Caco-2 (cell line): ENCODE results near the gene RBM18. TPM values are rescaled to one million over a fixed set of nuclear protein-coding genes. Genes with fewer than 3 reads are reported as not detected.

Experiments
- BruUV-seq: library from RNA; stranded (reverse); fragments of 400-500 nt; replicated peaks from 2 replicates; lab custom pipeline; 2021; lab: Mats Ljungman, UMichigan
- CTCF ChIA-PET: fragments of 300-600 bp; sonication (Branson Sonifier 250); formaldehyde crosslinking; loops from one replicate; lab custom pipeline; 2022; ENCODE audit warnings: antibody characterized with exemption; lab: Charles Lee
- POLR2A ChIA-PET: fragments of 300-600 bp; sonication (Branson Sonifier 250); formaldehyde crosslinking; loops from one replicate; lab custom pipeline; 2022; ENCODE audit warnings: antibody characterized with exemption; lab: Charles Lee
- DNase-seq, 2 experiments: peaks; one replicate each; pipeline versions ENCODE4 v3.0.0 to v3.0.0-alpha.2; 2020 to 2022
- H3K27me3 ChIP-seq: replicated peaks from 2 replicates; pipeline ENCODE4 v1.6.0; 2011; ENCODE audit warnings: low read length; ENCODE audit not compliant: control insufficient read depth, insufficient read depth
- H3K36me3 ChIP-seq: 2 replicates; pipeline ENCODE4 v1.5.1; 2011; ENCODE audit warnings: low read length; ENCODE audit not compliant: control insufficient read depth, insufficient read depth
- H3K4me1 ChIP-seq: fragments of 250-450 bp; sonication (Bioruptor Pico); 2 replicates; pipeline ENCODE4 v1.5.1; 2020; ENCODE audit warnings: mild to moderate bottlenecking
- H3K4me3 ChIP-seq: 2 replicates; pipeline ENCODE4 v1.5.1; 2011; ENCODE audit warnings: low read depth, mild to moderate bottlenecking, control low read depth, low read length
- H3K9me3 ChIP-seq: fragments of 250-450 bp; sonication (Bioruptor Pico); 2 replicates; pipeline ENCODE4 v1.5.1; 2020; ENCODE audit warnings: mild to moderate bottlenecking, moderate library complexity
- H3K27ac Mint-ChIP-seq: one replicate; pipeline ENCODE4 v1.8.0; 2022; ENCODE audit warnings: mixed read lengths; ENCODE audit not compliant: unreplicated experiment
- H3K27me3 Mint-ChIP-seq: one replicate; pipeline ENCODE4 v1.8.0; 2022; ENCODE audit warnings: mixed read lengths; ENCODE audit not compliant: insufficient read depth, unreplicated experiment
- H3K36me3 Mint-ChIP-seq: one replicate; pipeline ENCODE4 v1.8.0; 2022; ENCODE audit warnings: mild to moderate bottlenecking, mixed read lengths; ENCODE audit not compliant: insufficient read depth, unreplicated experiment
- H3K4me1 Mint-ChIP-seq: one replicate; pipeline ENCODE4 v1.8.0; 2022; ENCODE audit warnings: low read depth, mixed read lengths; ENCODE audit not compliant: unreplicated experiment
- H3K4me3 Mint-ChIP-seq: one replicate; pipeline ENCODE4 v1.8.0; 2022; ENCODE audit warnings: mild to moderate bottlenecking, moderate library complexity, mixed read lengths; ENCODE audit not compliant: unreplicated experiment
- H3K9me3 Mint-ChIP-seq: one replicate; pipeline ENCODE4 v1.8.0; 2022; ENCODE audit warnings: mixed read lengths; ENCODE audit not compliant: unreplicated experiment
- CTCF ChIP-seq, 2 experiments: fragments of 200-600 bp in 1 of 2; IDR thresholded peaks; 1 replicate in 1 of 2; 2 replicates in 1 of 2; pipeline versions ENCODE4 v1.5.1 to v1.8.0; 2011 to 2022; ENCODE audit warnings: antibody characterized with exemption in 1 of 2, control low read depth in 1 of 2, inconsistent platforms in 1 of 2, low read depth in 1 of 2, low read length in 1 of 2, mild to moderate bottlenecking in 1 of 2, moderate library complexity in 1 of 2; ENCODE audit not compliant: insufficient read depth in 1 of 2, severe bottlenecking in 1 of 2, unreplicated experiment in 1 of 2
- intact Hi-C: fragments of 100-400 bp; cut with micrococcal nuclease; formaldehyde crosslinking; loops from one replicate; pipeline ENCODE4 v1.10.0; 2022; ENCODE audit not compliant: unreplicated experiment
- total RNA-seq: library from RNA; stranded (reverse); gene quantifications from 2 replicates; pipeline ENCODE4 v1.2.3, GENCODE V29; 2022

Gene RBM18
- total RNA-seq, 1 experiment from 2014 or later: 20.6 TPM

DNA sequence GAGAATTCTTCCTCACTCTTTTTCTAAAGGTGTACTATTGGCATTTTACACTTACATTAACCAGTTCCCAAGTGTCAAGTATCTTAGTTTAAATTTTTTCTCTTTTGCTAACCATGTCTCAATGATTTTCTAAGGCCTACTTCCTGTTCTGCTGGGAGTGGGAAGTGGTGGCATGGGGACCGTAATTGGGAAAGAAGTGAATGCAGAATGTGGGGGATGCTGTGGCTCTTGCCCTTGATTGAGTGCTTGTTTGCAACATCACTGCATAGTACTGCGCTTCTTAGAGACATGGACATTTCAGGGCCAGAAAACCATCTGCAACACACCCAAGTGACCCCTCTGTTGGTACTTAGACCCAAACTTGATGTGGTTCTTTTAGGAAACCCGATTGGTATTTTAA lies 32.9 kb upstream of the RBM18 start:
- H3K9me3 Mint-ChIP-seq: no peaks in the 10 kb centered on the region
- H3K27me3 Mint-ChIP-seq: no peaks in the 10 kb centered on the region
- Histone ChIP-seq H3K36me3 (peaks cover 3% of the 10 kb centered on the region), H3K4me1 (no peaks in the 10 kb centered on the region), H3K4me3 (no peak overlapping the region), H3K27me3 (no peaks in the 10 kb centered on the region), H3K9me3 (no peaks in the 10 kb centered on the region)
- no TSS peak for BruUV-seq
- no peak for DNase-seq
- H3K4me1 Mint-ChIP-seq: no peaks in the 10 kb centered on the region
- CTCF ChIA-PET: no interaction called here
- no peak for TF ChIP-seq CTCF (IDR thresholded peaks at IDR 0.05; ENCODE audit: insufficient read depth in 1 of 2, low read depth in 1 of 2, low read length in 1 of 2, severe bottlenecking in 1 of 2, unreplicated experiment in 1 of 2)
- H3K4me3 Mint-ChIP-seq: no peak overlapping the region
- POLR2A ChIA-PET: no interaction called here
- no peak overlapping the region for H3K27ac Mint-ChIP-seq
- peaks cover 42% of the 10 kb centered on the region for H3K36me3 Mint-ChIP-seq
- intact Hi-C loops: no loop called here

GRCh38 chr9:122294531-122294930 lies 29.9 kb upstream of the RBM18 start:
- no TSS peak for BruUV-seq

GRCh38 chr9:122291458-122291857 lies 26.8 kb upstream of the RBM18 start:
- no peak for DNase-seq
- no peaks in the 10 kb centered on the region for H3K4me1 ChIP-seq
- BruUV-seq: no TSS peak
- Mint-ChIP-seq H3K27ac (no peak overlapping the region), H3K4me3 (no peak overlapping the region), H3K4me1 (no peaks in the 10 kb centered on the region), H3K9me3 (no peaks in the 10 kb centered on the region), H3K27me3 (no peaks in the 10 kb centered on the region), H3K36me3 (peaks cover 68% of the 10 kb centered on the region)
- peaks cover 1% of the 10 kb centered on the region; the same call in 1 of the 2 replicates for H3K36me3 ChIP-seq
- CTCF ChIA-PET: no interaction called here
- no peaks in the 10 kb centered on the region for H3K27me3 ChIP-seq
- TF ChIP-seq CTCF (IDR thresholded peaks at IDR 0.05; ENCODE audit: insufficient read depth in 1 of 2, low read depth in 1 of 2, low read length in 1 of 2, severe bottlenecking in 1 of 2, unreplicated experiment in 1 of 2): no peak
- POLR2A ChIA-PET: no interaction called here
- H3K4me3 ChIP-seq: no peak overlapping the region
- H3K9me3 ChIP-seq: no peaks in the 10 kb centered on the region
- intact Hi-C loops: no loop called here

More at GRCh38 chr9:122294531-122294930, 29.9 kb upstream of the RBM18 start:
- Histone ChIP-seq H3K9me3 (no peaks in the 10 kb centered on the region), H3K27me3 (no peaks in the 10 kb centered on the region), H3K36me3 (peaks cover 3% of the 10 kb centered on the region), H3K4me1 (no peaks in the 10 kb centered on the region), H3K4me3 (no peak overlapping the region)
- H3K27ac Mint-ChIP-seq: no peak overlapping the region
- no peak for TF ChIP-seq CTCF (IDR thresholded peaks at IDR 0.05; ENCODE audit: insufficient read depth in 1 of 2, low read depth in 1 of 2, low read length in 1 of 2, severe bottlenecking in 1 of 2, unreplicated experiment in 1 of 2)
- H3K27me3 Mint-ChIP-seq: no peaks in the 10 kb centered on the region
- no peaks in the 10 kb centered on the region for H3K9me3 Mint-ChIP-seq
- POLR2A ChIA-PET: no interaction called here
- CTCF ChIA-PET: no interaction called here
- intact Hi-C loops: no loop called here
- peaks cover 51% of the 10 kb centered on the region for H3K36me3 Mint-ChIP-seq
- H3K4me3 Mint-ChIP-seq: no peak overlapping the region
- H3K4me1 Mint-ChIP-seq: no peaks in the 10 kb centered on the region
- no peak for DNase-seq
